Ovary (tissue), 9 donors: ENCODE measurements around the gene MSH2. TPM values are rescaled to one million over a fixed set of nuclear protein-coding genes. Genes with fewer than 3 reads are reported as not detected.
"Not testable (repeated sequence)": the region's sequence is repeated elsewhere in the genome, so short reads cannot be mapped to it uniquely, and the experiment has no call there.

Source experiments
- DNase-seq, 5 donors: peaks; one replicate each; pipeline ENCODE4 v3.0.0-alpha.2; 2019 to 2020
- H3K27ac ChIP-seq, 2 donors: fragments of 200-600 bp; one replicate each; pipeline versions ENCODE4 v1.5.1 to v1.8.0; 2019 to 2022
- H3K27me3 ChIP-seq: fragments of 200-600 bp; one replicate; pipeline ENCODE4 v1.8.0; 2022
- H3K36me3 ChIP-seq: fragments of 200-600 bp; sonication (generic); one replicate; pipeline ENCODE4 v1.5.1; 2019
- H3K4me1 ChIP-seq: one replicate; pipeline ENCODE4 v1.8.1; 2013; ENCODE audit warnings: mild to moderate bottlenecking, moderate library complexity; ENCODE audit not compliant: insufficient read depth
- H3K4me3 ChIP-seq: fragments of 200-600 bp; sonication (generic); one replicate; pipeline ENCODE4 v1.5.1; 2017
- H3K9me3 ChIP-seq, 2 donors: fragments of 200-600 bp in 1 of 2; sonication (generic) in 1 of 2; one replicate each; pipeline versions ENCODE4 v1.5.1 to v1.8.1; 2013 to 2019; ENCODE audit warnings: mild to moderate bottlenecking in 1 of 2, moderate library complexity in 1 of 2
- EP300 ChIP-seq: sonication (generic); formaldehyde crosslinking; IDR thresholded peaks from one replicate; pipeline ENCODE4 v1.6.1; 2017; ENCODE audit warnings: antibody characterized with exemption
- POLR2A ChIP-seq: fragments of 450-650 bp; IDR thresholded peaks from one replicate; pipeline ENCODE4 v1.6.1; 2017; ENCODE audit warnings: antibody characterized with exemption, mild to moderate bottlenecking, moderate library complexity
- WGBS, 3 donors: extraction: QIAGEN DNeasy Blood & Tissue Kit in 1 of 3; methylation state at CpG; one replicate each; pipeline versions ENCODE4 v1.1.5 to v1.1.7; 2013 to 2017; 5-methylcytosine and 5-hydroxymethylcytosine counted together
- intact Hi-C, 4 donors: fragments of 100-400 bp; cut with DNase I; formaldehyde crosslinking; loops; one replicate each; pipeline versions ENCODE4 v1.11.0 to v1.15.1; 2022 to 2023
- polyA plus RNA-seq, 2 donors: library from polyadenylated mRNA; stranded (reverse); fragments of 200-250 nt in 1 of 2; fragments of 350-450 nt in 1 of 2; fragmentation: Illumina TruSeq in 1 of 2; extraction: RNeasy Lipid Tissue Mini Kit (QIAGEN cat#74804) in 1 of 2; gene quantifications; one replicate each; pipeline ENCODE4 v1.2.3, GENCODE V29; 2013 to 2014
- total RNA-seq, 7 donors: library from RNA; depleted of rRNA in 2 of 7; stranded (reverse); fragments of >200 nt in 2 of 7; fragmentation: NEBNext Ultra II Directional in 3 of 7; extraction: Animal tissue kit (Norgen Biotek cat#: 25700) in 3 of 7; gene quantifications; one replicate each; pipeline versions ENCODE4 v1.1.0 to v1.2.4, GENCODE V29; 2016 to 2023
- TF ChIP-seq, protein P1 (sequence below), 3 donors: fragments of 450-650 bp in 2 of 3; fragments of 200-600 bp in 1 of 3; IDR thresholded peaks; one replicate each; pipeline versions ENCODE4 v1.5.1 to v1.8.0; 2016 to 2022; ENCODE audit warnings: antibody characterized with exemption in 3 of 3, mild to moderate bottlenecking in 1 of 3
- donor health status: DM: no; HTN: no; CAD: no; lungs with moderate emphysema.
- donor health status: DM: no; HTN: no; CAD: no.
- donor health status: Bipolar disorder and iron deficiency.
- donor health status: DM: yes; HTN: yes; CAD: no.
- donor health status: DM: no; HTN: no; CAD: no.
- donor health status: DM: yes; HTN: yes; CAD: no.

MSH2 gene
- total and polyA plus RNA-seq, 9 donors: 8.5 to 16.4 (median 10.7) TPM

DNA sequence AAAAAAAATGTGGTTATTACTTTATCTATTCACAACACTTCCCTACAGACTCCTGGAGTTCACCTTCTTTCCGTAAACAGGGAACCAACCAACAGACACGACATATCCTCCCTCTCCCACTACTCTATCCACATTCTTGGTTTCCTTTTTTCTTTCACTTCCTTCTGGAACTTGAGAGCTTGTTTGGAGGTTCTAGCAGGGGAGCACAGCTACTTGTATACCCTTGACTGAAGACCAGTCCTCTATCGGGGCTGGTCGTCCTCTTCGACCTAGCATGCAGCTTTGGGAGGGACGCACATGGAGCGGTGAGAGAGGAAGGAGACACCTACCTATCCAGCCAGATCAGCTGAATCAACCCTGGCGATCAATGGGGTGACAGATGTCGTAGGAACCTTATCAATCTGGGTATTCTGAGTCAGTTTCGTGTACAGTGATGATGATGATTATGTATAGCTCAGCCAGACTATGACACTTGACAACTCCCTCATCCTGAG, 43.5 kb upstream of the MSH2 start:
- H3K27me3 ChIP-seq: no peaks in the 10 kb centered on the region
- no peaks in the 10 kb centered on the region for H3K4me1 ChIP-seq
- no peak overlapping the region for H3K4me3 ChIP-seq
- DNase-seq: no peak
- TF ChIP-seq EP300 (no peak), POLR2A (no peak)
- TF ChIP-seq, protein P1, sequence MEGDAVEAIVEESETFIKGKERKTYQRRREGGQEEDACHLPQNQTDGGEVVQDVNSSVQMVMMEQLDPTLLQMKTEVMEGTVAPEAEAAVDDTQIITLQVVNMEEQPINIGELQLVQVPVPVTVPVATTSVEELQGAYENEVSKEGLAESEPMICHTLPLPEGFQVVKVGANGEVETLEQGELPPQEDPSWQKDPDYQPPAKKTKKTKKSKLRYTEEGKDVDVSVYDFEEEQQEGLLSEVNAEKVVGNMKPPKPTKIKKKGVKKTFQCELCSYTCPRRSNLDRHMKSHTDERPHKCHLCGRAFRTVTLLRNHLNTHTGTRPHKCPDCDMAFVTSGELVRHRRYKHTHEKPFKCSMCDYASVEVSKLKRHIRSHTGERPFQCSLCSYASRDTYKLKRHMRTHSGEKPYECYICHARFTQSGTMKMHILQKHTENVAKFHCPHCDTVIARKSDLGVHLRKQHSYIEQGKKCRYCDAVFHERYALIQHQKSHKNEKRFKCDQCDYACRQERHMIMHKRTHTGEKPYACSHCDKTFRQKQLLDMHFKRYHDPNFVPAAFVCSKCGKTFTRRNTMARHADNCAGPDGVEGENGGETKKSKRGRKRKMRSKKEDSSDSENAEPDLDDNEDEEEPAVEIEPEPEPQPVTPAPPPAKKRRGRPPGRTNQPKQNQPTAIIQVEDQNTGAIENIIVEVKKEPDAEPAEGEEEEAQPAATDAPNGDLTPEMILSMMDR (IDR thresholded peaks at IDR 0.05): no peak
- 86 to 89% (median 87%) methylated on average over 10 of the region's 10 CpGs for WGBS, 3 donors
- intact Hi-C loops: no loop called here
- no peaks in the 10 kb centered on the region for H3K36me3 ChIP-seq
- H3K27ac ChIP-seq: no peak overlapping the region
- no peaks in the 10 kb centered on the region for H3K9me3 ChIP-seq

DNA sequence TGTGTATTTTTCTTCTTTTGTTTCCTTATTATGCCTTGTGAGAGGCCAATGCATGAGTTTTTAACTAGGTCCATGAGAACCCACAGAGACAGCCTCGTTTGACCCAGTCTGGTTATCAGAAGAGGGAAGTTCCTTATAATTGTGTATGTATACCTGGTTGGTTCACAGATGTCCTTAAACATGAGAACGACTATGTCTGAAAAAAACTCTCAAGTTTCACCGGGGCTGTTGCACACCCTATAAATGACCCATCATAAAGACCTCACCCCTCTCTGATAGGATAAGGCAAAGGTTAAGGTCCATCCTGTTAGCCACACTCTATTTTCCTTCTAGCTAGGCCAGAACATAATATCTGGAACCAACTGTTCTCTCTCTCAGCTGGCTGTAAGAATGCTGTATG, 42.7 kb upstream of the MSH2 start:
- intact Hi-C loops: no loop called here
- DNase-seq: no peak
- no peak overlapping the region for H3K27ac ChIP-seq
- TF ChIP-seq, protein P1 (IDR thresholded peaks at IDR 0.05): no peak
- TF ChIP-seq POLR2A (no peak), EP300 (no peak)
- H3K27me3 ChIP-seq: no peaks in the 10 kb centered on the region
- no peaks in the 10 kb centered on the region for H3K9me3 ChIP-seq
- H3K36me3 ChIP-seq: no peaks in the 10 kb centered on the region
- H3K4me1 ChIP-seq: no peaks in the 10 kb centered on the region
- H3K4me3 ChIP-seq: no peak overlapping the region
- 52 to 58% (median 56%) methylated on average over 3 of the region's 3 CpGs for WGBS, 3 donors

DNA sequence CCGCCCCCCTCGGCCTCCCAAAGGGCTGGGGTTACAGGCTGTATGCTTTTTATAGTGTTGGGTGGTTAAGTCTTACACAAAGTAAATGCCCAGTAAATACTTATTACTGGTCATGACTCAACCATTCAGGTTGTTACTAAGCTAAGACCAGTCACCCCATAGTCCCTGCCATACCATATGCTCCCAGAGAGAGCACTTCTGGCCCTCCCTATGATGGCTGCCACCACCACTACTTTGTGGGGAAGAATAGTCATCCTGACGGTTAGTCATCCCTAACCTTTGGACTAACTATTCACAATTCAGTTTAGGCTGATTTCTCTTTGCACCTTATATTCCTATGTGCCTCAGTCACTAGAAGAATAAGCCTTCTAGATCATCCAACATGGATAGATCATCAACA, 42.0 kb upstream of the MSH2 start:
- H3K27ac ChIP-seq: no peak overlapping the region
- no peak overlapping the region for H3K4me3 ChIP-seq
- no peaks in the 10 kb centered on the region for H3K36me3 ChIP-seq
- no peaks in the 10 kb centered on the region for H3K27me3 ChIP-seq
- no peaks in the 10 kb centered on the region for H3K9me3 ChIP-seq
- no peak for DNase-seq
- 86 to 94% (median 93%) methylated on average over 3 of the region's 3 CpGs for WGBS, 3 donors
- H3K4me1 ChIP-seq: no peaks in the 10 kb centered on the region
- intact Hi-C loops: no loop called here
- TF ChIP-seq POLR2A: no peak
- no peak for TF ChIP-seq EP300
- TF ChIP-seq, protein P1 (IDR thresholded peaks at IDR 0.05): no peak

DNA sequence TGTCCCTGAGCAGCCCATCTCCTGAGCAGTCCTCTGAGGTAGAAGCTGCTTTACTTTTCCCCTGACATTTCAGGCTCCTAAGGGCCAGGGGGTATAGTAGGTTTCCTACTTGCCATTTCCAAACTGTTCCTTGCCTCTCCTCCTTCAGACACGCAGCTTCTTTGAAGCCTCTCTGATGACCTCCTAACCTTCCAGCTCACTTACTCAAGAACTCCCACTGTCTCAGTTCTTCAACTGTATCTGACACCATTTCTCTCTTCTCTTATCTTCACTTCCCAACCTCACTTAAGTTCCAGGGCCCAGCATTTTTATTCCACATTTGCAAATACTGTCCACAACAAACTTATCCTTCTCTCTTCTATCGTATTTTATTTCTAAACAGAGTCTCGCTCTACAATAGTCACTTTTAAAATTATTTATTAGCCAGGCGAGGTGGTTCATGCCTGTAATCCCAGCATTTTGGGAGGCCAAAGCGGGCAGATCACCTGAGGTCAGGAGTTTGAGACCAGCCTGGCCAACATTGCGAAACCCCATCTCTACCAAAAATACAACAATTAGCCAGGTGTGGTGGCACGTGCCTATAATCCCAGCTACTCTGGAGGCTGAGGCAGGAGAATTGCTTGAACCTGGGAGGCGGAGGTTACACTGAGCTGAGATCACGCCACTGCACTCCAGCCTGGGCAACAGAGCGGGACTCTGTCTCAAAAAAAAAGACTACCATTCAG, 41.3 kb upstream of the MSH2 start:
- H3K4me1 ChIP-seq, intact Hi-C loops, H3K4me3 ChIP-seq, H3K27ac ChIP-seq, H3K36me3 ChIP-seq, H3K27me3 ChIP-seq, DNase-seq, H3K9me3 ChIP-seq: not testable (repeated sequence)
- WGBS, 3 donors: 89 to 93% (median 92%) methylated on average over 10 of the region's 10 CpGs

DNA sequence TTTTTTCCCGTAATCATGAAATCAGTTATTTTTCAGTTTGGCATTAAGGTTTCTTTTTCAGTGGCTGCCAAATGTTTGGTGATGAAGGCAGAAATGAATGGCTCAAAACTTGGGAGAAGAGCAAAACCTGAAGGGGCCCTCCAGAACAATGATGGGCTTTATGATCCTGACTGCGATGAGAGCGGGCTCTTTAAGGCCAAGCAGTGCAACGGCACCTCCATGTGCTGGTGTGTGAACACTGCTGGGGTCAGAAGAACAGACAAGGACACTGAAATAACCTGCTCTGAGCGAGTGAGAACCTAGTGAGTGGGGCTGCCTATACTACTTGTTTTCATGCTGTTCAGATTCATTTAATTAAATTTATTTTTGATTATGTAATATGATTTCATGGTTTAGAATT, 29.2 kb upstream of the MSH2 start:
- intact Hi-C loops: no loop called here
- H3K27me3 ChIP-seq: no peaks in the 10 kb centered on the region
- no peak overlapping the region for H3K27ac ChIP-seq
- H3K9me3 ChIP-seq: no peaks in the 10 kb centered on the region
- H3K4me1 ChIP-seq: peaks cover 9% of the 10 kb centered on the region
- DNase-seq: no peak
- H3K36me3 ChIP-seq: no peaks in the 10 kb centered on the region
- no peak overlapping the region for H3K4me3 ChIP-seq
- TF ChIP-seq, protein P1 (IDR thresholded peaks at IDR 0.05): no peak
- no peak for TF ChIP-seq EP300
- no peak for TF ChIP-seq POLR2A
- WGBS, 3 donors: 50 to 59% (median 52%) methylated on average over 5 of the region's 5 CpGs
